GM18508 (cell line): Measurements from ENCODE around the gene IL20RA.
A peak's percentile ranks its signal among the peaks of the same experiment; 100 is the strongest.
"Not testable (repeated sequence)": the region's sequence is repeated elsewhere in the genome, so short reads cannot be mapped to it uniquely, and the experiment has no call there.

Experiments
- ATAC-seq: cut with Tn5 transposase; IDR thresholded peaks from one replicate; pipeline ENCODE4 v1.9.1; 2021; ENCODE audit warnings: moderate number of reproducible peaks; ENCODE audit not compliant: insufficient read depth, unreplicated experiment

IL20RA gene, protein sequence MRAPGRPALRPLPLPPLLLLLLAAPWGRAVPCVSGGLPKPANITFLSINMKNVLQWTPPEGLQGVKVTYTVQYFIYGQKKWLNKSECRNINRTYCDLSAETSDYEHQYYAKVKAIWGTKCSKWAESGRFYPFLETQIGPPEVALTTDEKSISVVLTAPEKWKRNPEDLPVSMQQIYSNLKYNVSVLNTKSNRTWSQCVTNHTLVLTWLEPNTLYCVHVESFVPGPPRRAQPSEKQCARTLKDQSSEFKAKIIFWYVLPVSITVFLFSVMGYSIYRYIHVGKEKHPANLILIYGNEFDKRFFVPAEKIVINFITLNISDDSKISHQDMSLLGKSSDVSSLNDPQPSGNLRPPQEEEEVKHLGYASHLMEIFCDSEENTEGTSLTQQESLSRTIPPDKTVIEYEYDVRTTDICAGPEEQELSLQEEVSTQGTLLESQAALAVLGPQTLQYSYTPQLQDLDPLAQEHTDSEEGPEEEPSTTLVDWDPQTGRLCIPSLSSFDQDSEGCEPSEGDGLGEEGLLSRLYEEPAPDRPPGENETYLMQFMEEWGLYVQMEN

DNA sequence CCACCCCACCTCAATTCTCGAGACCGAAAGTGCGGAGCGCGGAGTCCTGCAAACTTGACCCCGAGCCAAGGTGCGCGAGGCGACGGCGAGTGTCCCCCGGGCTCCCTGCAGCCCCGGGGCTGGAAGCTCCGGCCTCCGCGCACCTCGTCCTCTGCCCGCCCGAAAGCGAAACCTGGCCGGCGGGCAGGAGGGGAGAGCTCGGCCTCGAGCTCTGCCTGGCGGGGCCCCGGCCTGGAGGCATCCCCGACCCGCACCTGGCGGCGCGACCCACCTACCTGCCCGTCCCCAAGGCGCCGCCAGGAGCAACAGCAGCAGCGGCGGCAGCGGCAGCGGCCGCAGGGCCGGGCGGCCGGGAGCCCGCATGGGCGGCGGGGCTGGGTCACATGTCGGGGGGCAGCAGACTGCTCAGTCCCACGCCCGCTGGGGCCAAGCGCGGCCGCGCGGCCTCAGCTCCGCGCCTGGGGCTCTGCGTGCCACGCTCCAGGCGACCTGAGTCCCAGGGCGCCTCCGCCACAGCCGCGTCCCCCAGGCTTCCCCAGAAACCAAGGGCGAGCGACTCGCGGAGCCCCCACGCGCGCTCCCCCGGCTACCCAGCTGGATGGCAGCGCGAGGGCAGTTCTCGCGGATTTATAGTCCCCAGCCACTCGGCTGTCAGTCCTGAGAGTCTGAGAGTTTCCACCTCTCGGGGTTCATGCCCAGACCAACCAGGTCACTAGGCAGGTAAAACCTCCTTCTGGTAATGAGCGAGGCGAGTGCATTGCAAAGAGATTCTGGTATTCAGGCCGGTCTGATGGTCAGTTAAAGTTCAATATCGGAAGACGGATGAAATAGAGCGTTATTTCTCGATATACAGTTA, at the start of gene IL20RA:
Gene IL20RA, minus strand, starts transcription at position 600 of the 856 bp plus-strand sequence. Its CDS starts 237 bp downstream, at position 363.
- ATAC-seq, result no peak

DNA sequence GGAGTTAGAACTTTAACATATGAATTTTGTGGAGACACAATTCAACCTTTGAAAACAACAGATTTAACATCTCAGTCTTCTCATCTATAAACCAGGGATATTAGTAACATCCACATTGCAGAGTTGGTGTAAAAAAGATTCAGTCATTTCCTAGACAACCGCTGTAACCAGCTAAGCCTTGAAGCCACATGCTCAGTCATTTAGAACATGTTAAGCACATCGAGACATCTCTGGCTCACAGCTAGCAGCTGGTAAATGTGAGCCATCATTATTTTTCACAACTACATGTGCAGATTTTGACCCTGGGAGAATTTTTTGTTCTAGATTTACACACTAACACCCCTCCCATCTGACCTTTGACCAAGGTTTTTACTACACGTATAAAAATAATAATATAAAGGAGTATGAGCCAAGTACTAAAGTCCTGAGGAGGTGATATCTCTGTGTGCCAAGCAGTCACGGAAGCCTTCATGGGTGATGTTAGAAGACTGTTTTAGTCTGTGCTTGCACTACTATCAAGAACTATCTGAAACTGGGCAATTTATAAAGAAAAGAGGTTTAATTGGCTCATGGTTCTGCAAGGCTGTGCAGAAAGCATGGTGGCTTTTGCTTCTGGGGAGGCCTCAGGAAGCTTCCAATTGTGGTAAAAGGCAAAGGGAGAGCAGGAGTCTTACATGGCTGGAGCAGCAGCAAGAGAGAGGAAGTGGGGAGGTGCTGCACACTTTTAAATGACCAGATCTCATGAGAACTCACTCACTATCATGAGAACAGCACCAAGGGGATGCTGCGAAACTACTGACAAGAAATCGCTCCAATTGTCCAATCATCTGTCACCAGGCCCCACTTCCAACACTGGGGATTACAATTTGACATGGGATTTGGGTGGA, 48.7 kb upstream of the IL20RA start:
- ATAC-seq, result no peak

DNA sequence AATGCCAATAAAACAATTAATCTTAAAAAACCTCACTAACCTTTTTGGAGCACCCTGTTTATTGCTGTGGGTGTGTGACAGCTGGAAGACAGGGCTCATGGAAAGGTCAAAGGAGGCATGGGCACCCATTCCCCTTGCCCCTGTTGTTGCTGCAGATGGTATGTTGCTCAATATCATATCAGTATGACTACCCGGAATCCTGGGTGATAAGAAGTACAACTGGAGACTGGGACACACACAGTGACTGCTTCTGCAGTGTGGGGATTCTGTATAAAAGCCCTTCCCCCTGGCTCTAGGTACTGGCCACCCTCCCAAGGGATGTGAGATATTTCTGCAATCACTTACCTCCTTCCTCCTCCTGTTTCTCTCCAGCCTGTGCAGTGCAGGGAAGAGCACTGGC, 47.3 kb upstream of the IL20RA start:
- no peak for ATAC-seq

DNA sequence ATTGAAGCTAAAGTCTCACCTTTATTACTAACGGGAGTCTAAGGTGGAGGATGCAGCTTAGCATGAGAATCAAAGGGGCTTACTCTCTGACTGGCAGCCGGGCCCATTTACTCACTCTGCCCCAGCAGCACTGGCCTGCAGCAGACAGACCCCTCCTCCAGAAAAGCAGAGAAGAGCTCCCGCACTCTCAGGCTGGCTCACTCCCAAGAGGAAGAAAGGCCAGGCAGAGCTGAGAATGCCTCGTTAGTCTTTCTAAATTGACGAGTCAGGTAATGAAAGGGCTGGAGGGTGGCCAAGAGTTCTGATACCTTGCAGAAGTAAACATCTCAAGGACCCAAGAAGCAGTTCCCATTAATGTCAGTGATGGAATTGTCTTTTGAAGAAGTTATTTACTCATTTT, 44.5 kb upstream of the IL20RA start:
- no peak for ATAC-seq

DNA sequence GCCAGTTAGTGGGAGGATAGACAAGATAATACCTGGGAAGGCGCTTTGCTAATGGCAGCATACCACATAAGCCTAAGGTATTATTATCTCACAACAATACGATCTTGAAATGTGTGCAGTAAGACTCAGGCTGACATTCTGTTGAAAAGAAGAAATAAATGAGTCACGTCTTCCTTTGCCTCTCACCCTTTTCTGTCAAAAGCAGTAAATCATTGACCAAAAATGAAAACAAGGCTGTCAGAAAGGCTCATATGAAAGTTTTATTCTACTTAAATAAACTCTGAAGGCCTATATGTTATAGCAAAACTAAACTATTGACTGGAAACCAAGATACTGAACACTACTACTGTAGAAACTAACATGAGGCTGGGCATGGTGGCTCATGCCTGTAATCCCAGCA, 43.1 kb upstream of the IL20RA start:
- ATAC-seq, result no peak

DNA sequence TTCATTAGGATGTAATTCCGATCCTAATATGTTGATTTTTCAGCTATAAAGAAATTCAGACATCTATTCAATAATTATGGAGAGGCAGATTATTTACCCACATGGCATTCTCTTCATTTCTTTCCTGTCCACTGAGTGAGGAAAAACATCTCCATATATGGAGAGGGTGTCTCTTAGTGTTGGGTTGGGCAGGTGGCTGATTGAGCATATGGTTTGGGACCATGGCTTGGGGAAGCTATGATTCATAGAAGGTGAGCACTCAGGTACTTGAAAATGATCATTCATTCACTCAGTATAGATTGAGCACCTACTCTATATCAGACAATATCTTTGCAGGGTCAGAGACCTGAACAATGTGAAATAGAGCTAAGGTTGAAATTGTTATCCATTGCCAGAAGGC, 41.3 kb upstream of the IL20RA start:
- no peak for ATAC-seq

DNA sequence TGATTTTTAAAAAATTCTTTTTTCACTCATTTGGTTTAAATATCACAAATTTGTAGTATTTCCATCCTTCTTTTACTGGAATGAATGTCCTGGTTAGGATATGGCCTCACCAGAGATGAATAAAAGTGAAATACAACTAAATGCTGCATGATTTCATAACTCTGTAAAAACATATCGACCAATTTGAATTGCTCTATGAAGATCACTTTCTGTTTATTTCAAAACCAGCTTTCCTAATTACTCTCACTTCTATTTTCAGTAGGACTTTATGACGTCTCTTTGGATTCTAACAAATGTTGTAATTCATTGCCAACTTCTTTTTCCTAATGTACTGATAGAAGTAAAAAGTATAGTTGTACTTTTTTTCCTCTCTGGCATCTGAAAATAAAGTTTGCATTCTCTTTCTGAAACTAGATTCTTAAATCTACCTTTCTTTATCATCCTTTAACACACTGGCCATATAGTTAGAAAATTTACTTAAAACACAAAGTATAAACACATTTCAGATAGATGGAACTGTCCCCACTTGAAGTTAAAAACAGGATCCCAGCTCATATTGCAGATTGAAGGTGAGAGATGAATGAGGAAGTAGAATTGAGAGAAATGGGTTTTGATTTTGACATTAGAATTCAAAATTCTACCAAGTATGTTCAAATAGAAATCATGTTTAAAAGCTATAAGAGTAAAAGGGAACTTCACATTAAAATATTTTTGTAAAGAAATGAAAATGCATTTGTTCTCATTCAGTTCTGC, 40.3 kb upstream of the IL20RA start:
- no peak for ATAC-seq

DNA sequence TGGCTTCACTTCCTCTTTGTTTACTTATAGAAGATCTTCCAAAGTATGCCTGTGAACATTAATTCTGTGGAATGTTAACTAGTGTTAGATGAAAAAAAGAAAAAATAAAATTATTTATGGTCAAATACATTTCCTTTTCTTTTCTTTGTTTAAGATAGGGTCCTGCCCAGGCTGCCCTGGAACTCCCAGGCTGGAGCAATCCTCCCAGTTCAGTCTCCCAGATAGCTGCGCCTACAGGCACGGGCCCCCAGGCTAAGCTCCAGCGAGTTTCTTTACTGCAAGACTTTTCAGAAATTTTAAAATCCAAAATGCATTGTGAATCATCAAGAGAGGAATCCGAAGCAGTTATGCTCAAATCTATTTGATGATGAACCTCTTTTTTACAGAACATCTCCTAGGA, 39.3 kb upstream of the IL20RA start:
- no peak for ATAC-seq

DNA sequence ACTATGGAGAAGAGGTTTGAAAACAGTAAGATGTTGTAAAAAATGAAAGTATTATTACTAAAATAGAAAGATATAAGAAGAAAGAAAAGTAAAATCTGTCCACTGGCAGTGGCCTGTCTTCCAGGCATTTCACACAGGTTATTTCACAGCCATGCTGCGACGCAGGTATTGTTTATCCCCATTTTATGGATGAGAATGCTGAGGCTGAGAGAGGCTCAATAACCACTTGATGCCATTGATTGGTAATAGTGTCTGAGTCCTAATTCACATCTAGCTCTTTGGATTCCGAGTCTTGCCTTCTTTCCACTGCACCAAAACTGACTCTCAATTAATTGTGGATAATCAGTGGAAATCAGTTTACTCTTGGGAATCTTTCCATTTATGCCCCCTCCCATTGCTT, 37.2 kb upstream of the IL20RA start:
- no peak for ATAC-seq

DNA sequence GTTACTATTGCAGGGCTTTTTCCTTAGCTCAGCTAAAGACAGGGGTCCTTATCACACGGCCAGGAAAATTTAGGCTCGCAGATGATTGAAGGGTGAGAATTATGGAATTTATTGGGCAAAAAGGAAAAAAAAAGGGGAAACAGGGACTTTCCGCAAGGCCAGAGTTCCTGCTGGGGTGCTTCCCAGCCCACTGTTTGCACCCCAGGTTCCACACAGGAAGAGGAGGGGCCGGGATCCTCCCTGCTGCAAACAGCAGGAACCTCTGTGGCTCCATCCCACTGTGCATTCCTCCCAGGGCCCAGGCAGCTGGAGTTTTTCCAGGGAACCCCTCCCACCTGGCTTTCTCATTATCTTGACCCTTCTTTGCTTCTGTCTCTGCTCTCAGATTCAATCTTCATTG, 35.9 kb upstream of the IL20RA start:
- ATAC-seq, result no peak

DNA sequence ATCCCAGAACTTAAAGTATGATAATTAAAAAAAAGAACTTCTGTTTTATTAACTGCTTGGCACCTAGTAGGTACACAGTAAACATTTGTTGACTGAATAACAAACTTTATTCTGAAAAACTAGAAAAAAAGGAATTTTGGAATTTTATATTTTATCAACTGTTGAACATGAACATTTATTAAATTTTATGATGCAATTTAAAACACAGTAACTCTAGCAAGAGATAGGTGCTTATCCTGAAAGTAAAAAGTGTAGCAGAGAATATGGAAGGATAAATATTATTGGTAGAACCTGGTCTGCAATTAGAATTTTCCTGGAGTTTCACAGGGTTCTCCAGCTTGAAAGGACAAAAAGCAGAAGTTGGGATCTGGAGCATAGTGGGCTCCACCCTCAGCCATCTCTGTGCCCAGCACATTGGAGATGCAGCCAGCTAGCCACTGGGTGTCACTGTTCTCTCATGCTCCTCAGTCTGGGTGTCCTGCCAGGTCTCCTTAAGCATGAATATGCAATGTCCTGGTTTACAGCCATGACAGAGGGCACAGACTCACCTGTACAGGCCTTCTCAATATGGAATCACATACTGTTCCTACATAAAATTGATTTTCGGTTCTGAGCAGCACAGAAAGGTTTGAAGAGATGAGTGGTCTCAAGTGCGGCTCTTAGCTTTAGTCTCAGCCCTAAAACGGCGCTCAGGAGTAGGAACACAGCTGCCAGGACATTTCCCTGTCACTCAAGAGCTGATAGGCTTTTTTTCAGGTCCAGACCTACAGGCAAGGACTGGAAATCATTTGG, 31.7 kb upstream of the IL20RA start:
- peak; percentile 94 for ATAC-seq

DNA sequence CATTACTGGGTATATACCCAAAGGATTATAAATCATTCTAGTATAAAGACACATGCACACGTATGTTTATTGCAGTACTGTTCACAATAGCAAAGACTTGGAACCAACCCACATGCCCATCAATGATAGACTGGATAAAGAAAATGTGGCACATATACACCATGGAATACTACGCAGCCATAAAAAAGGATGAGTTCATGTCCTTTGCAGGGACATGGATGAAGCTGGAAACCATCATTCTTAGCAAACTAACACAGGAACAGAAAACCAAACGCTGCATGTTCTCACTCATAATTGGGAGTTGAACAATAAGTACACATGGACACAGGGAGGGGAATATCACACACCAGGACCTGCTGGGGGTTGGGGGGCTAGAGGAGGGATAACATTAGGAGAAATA, 31.0 kb upstream of the IL20RA start:
- ATAC-seq, result not testable (repeated sequence)

DNA sequence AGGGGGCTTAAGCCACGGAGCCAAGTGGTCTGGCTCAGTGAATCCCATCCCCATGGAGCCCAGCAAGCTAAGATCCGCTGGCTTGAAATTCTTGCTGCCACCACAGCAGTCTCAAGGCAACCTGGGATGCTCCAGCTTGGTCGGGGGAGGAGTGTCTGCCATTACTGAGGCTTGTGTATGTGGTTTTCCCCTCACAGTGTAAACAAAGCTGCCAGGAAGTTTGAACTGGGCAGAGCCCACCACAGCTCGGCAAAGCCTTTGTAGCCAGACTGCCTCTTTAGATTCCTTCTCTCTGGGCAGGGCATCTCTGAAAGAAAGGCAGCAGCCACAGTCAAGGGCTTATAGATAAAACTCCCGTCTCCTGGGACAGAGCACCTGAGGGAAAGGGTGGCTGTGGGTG, 25.5 kb upstream of the IL20RA start:
- no peak for ATAC-seq

DNA sequence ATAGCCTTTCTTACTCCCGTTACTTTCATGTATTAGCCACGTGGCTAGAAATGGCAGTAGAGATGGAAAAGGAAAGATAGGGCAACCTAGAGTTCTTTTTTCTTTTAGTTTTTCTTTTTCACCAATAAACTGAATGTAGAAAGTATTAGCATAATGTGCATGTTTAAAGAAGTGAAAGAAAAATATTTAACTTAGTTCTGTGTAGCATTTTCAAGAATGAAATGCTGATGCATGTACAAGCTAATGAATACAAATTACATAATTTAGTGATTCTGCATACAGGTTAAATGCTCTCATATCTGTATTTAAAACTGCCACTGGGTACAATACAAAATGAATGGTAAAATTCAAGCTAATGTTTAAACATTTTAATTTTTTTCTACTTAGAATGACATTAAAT, 22.6 kb upstream of the IL20RA start:
- ATAC-seq, result no peak

DNA sequence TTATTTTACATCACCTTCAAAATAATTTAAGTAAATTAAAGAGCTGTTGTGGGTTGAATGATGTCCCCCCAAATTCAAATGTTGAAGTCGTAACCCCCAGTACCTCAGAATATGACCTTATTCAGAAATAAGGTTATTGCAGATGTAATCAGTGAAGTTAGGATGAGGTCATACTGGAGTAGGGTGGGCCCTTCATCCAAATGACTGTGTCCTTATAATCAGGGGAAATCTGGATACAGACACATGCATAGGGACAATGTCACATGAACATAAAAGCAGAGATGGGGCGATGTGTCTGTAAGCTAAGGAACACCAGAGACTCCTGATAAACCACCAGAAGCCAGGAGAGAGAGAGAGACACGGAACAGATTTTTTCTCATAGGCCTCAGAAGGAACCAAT, 13.3 kb upstream of the IL20RA start:
- no peak for ATAC-seq

DNA sequence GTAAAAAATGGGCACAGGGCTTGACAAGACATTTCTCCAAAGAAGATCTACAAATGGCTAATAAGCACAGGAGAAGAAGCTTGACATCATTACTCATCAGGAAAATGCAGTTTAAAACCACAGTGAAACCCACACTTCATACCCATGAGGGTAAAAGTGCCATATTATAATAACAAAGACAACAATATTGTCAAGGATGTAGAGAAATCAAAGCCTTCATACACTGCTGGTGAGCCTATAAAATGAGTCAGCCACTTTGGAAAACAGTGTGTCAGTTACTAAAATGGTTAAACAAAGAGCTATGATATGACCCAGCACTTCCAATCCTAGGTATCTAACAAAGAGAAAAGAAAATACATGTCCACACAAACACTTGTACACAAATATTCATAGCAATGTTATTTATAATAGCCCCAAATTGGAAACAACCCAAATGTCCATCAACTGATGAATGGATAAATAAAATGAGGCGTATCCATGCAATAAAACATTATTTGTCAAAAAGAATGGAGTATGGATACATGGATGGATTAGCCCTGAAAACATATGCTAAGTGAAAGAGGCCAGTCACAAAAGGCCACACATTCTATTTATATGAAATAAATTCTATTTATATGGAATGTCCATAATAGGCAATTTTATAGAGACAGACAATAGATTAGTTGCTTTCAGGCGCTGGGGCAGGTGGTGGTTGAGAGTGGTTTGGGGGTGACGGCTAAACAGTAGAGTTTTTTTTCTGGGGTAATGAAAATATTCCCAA, 11.5 kb upstream of the IL20RA start:
- ATAC-seq, result no peak

DNA sequence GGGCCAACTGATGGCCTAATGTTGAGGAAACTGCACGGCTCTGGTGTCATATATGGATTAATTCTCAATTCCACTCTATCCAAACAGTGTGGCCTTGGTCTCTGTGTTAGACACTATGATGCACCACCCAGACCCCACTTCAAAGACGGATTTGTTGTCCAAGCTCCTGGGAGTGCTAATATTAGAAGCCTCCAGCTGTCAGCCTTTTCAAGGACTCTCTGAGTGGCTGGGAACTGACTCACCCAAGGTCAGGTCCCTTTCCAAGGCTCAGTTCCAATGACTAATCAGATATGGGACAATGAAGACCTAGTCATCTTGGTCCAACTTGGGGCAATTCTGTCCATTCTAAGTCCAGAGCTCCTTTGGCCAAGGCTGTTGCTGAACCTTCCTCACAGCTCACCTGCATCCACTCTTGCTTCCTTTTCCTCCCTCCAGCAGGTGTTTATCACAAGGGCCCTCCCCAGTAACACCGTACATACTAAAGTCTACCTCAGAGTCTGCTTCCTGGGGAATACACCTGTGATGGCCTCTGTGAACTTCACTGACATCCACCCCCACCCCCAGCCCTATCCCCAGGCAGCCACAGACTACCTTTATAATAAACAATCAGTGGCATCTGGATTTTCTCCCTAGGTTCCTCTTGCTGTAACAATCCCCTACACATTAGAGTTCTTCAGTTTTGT, 7.2 kb upstream of the IL20RA start:
- ATAC-seq, result no peak

DNA sequence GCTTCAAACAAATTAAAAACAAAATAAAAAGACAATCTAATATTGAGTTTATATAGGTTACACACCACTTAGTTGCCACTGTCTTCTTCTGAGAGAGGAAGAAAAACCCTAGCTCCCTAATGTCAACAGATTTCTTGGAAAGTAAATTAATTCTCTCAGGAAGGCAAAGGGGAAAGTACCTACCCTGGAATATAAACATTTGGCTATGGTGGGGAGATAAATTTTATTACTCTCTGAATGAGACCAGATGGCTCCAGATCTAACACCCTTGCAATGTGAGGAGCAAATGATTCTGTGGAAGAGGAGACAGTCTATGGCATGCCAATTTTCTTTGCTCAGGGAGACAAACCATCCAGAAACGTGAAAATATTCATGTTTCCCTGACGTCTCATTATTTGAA, 4.3 kb upstream of the IL20RA start:
- ATAC-seq, result no peak
